Duodenal mucosa (tissue), 2 donors: Measurements from ENCODE around the gene ANKEF1.

Source experiments
- H3K27ac ChIP-seq: one replicate; pipeline ENCODE4 v1.7.0; 2013; ENCODE audit warnings: low read depth, low read length
- H3K27me3 ChIP-seq, 2 donors: one replicate each; pipeline ENCODE4 v1.7.0; 2013; ENCODE audit warnings: low read length in 2 of 2, control low read depth in 1 of 2; ENCODE audit not compliant: insufficient read depth in 2 of 2, control insufficient read depth in 1 of 2
- H3K36me3 ChIP-seq, 2 donors: one replicate each; pipeline ENCODE4 v1.7.0; 2013; ENCODE audit warnings: low read length in 2 of 2, control low read depth in 1 of 2; ENCODE audit not compliant: insufficient read depth in 2 of 2, control insufficient read depth in 1 of 2
- H3K4me1 ChIP-seq, 2 donors: one replicate each; pipeline ENCODE4 v1.7.0; 2013; ENCODE audit warnings: low read length in 2 of 2, control low read depth in 1 of 2; ENCODE audit not compliant: insufficient read depth in 2 of 2, control insufficient read depth in 1 of 2
- H3K4me3 ChIP-seq, 2 donors: one replicate each; pipeline ENCODE4 v1.7.0; 2013; ENCODE audit warnings: low read length in 2 of 2, low read depth in 1 of 2
- H3K9ac ChIP-seq, 2 donors: one replicate each; pipeline ENCODE4 v1.7.0; 2013; ENCODE audit warnings: low read length in 2 of 2, low read depth in 1 of 2
- H3K9me3 ChIP-seq, 2 donors: one replicate each; pipeline ENCODE4 v1.7.0; 2013; ENCODE audit warnings: low read length in 2 of 2, control low read depth in 1 of 2; ENCODE audit not compliant: control insufficient read depth in 1 of 2

ANKEF1 gene

GRCh38 chr20:10078403-10078802 lies 43.6 kb downstream of the ANKEF1 start:
- Histone ChIP-seq H3K36me3 (no peaks in the 10 kb centered on the region), H3K4me1 (no peaks in the 10 kb centered on the region)

GRCh38 chr20:10079964-10080363 lies 45.2 kb downstream of the ANKEF1 start:
- H3K27ac ChIP-seq = no peak overlapping the region
- no peak overlapping the region for H3K4me3 ChIP-seq
- no peaks in the 10 kb centered on the region for H3K27me3 ChIP-seq
- no peaks in the 10 kb centered on the region for H3K9me3 ChIP-seq
- H3K9ac ChIP-seq = no peak overlapping the region
- no peaks in the 10 kb centered on the region for H3K36me3 ChIP-seq
- H3K4me1 ChIP-seq = no peaks in the 10 kb centered on the region

More at GRCh38 chr20:10078403-10078802, 43.6 kb downstream of the ANKEF1 start:
- Histone ChIP-seq H3K27me3 (no peaks in the 10 kb centered on the region), H3K9ac (no peak overlapping the region), H3K4me3 (no peak overlapping the region), H3K9me3 (no peaks in the 10 kb centered on the region), H3K27ac (no peak overlapping the region)

GRCh38 chr20:10080574-10080973 lies 45.8 kb downstream of the ANKEF1 start:
- H3K36me3 ChIP-seq = no peaks in the 10 kb centered on the region
- no peak overlapping the region for H3K9ac ChIP-seq
- no peak overlapping the region for H3K27ac ChIP-seq
- H3K9me3 ChIP-seq = no peaks in the 10 kb centered on the region
- H3K4me3 ChIP-seq = no peak overlapping the region
- H3K27me3 ChIP-seq = no peaks in the 10 kb centered on the region
- no peaks in the 10 kb centered on the region for H3K4me1 ChIP-seq

- Histone ChIP-seq H3K4me1 (no peaks in the 10 kb centered on the region), H3K36me3 (no peaks in the 10 kb centered on the region), H3K9ac (no peak overlapping the region), H3K4me3 (no peak overlapping the region), H3K27me3 (no peaks in the 10 kb centered on the region), H3K27ac (no peak overlapping the region), H3K9me3 (no peaks in the 10 kb centered on the region)
Observed at GRCh38 chr20:10089871-10090587, 55.2 kb downstream of the ANKEF1 start.

- Histone ChIP-seq H3K36me3 (no peaks in the 10 kb centered on the region), H3K9me3 (no peaks in the 10 kb centered on the region), H3K27me3 (no peaks in the 10 kb centered on the region), H3K9ac (no peak overlapping the region), H3K4me1 (no peaks in the 10 kb centered on the region), H3K27ac (no peak overlapping the region), H3K4me3 (no peak overlapping the region)
Observed at GRCh38 chr20:10090588-10091166, 55.9 kb downstream of the ANKEF1 start.

- no peaks in the 10 kb centered on the region for H3K36me3 ChIP-seq
- H3K4me1 ChIP-seq = no peaks in the 10 kb centered on the region
- H3K4me3 ChIP-seq = no peak overlapping the region
- no peaks in the 10 kb centered on the region for H3K9me3 ChIP-seq
- no peaks in the 10 kb centered on the region for H3K27me3 ChIP-seq
- H3K27ac ChIP-seq = no peak overlapping the region
- no peak overlapping the region for H3K9ac ChIP-seq
Observed at GRCh38 chr20:10093087-10093591, 58.4 kb downstream of the ANKEF1 start.

GRCh38 chr20:10094566-10095173 lies 59.9 kb downstream of the ANKEF1 start:
- no peak overlapping the region for H3K9ac ChIP-seq
- no peak overlapping the region for H3K27ac ChIP-seq
- no peaks in the 10 kb centered on the region for H3K36me3 ChIP-seq
- no peak overlapping the region for H3K4me3 ChIP-seq
- no peaks in the 10 kb centered on the region for H3K27me3 ChIP-seq
- H3K9me3 ChIP-seq = no peaks in the 10 kb centered on the region
- H3K4me1 ChIP-seq = no peaks in the 10 kb centered on the region

- no peak overlapping the region for H3K4me3 ChIP-seq
- no peak overlapping the region for H3K27ac ChIP-seq
- no peaks in the 10 kb centered on the region for H3K9me3 ChIP-seq
- H3K36me3 ChIP-seq = no peaks in the 10 kb centered on the region
- H3K27me3 ChIP-seq = no peaks in the 10 kb centered on the region
- no peak overlapping the region for H3K9ac ChIP-seq
- no peaks in the 10 kb centered on the region for H3K4me1 ChIP-seq
Observed at GRCh38 chr20:10096790-10097189, 62.0 kb downstream of the ANKEF1 start.

GRCh38 chr20:10105046-10105445 lies 70.3 kb downstream of the ANKEF1 start:
- no peak overlapping the region for H3K4me3 ChIP-seq
- H3K27me3 ChIP-seq = no peaks in the 10 kb centered on the region
- no peaks in the 10 kb centered on the region for H3K36me3 ChIP-seq
- no peaks in the 10 kb centered on the region for H3K4me1 ChIP-seq
- no peaks in the 10 kb centered on the region for H3K9me3 ChIP-seq
- no peak overlapping the region for H3K27ac ChIP-seq
- no peak overlapping the region for H3K9ac ChIP-seq
